Stimulated activated CD4-positive, alpha-beta T cell treated with anti-CD3 and anti-CD28 coated beads, Interleukin-1b, Interleukin-23, amount 100 ng/mL, for 1 hour (primary cell): Measurements from ENCODE around the gene TBPL2.
"Not testable (repeated sequence)": the region's sequence is repeated elsewhere in the genome, so short reads cannot be mapped to it uniquely, and the experiment has no call there.

Experiments
- DNase-seq, 2 donors: peaks; one replicate each; pipeline ENCODE4 v3.0.0-alpha.2; 2020; ENCODE audit warnings: low read depth in 2 of 2

The TBPL2 gene

DNA sequence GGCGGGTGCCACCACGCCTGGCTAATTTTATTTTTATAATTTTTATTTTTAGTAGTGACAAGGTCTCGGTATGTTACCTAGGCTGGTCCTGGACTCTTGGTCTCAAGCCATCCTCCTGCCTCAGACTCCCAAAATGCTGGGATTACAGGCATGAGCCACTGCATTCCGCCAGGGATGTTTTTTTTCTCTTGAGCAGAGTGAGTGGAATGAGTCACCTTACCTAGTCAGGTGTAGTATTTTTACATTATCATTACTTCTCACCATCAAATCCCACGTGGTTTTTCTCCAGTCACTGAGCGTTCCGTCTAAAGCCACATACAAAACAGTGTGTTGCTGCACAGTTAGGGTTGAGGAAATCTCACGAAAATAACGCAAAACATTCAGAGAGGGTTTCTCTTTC lies 870 bp upstream of the TBPL2 start:
- no peak for DNase-seq

DNA sequence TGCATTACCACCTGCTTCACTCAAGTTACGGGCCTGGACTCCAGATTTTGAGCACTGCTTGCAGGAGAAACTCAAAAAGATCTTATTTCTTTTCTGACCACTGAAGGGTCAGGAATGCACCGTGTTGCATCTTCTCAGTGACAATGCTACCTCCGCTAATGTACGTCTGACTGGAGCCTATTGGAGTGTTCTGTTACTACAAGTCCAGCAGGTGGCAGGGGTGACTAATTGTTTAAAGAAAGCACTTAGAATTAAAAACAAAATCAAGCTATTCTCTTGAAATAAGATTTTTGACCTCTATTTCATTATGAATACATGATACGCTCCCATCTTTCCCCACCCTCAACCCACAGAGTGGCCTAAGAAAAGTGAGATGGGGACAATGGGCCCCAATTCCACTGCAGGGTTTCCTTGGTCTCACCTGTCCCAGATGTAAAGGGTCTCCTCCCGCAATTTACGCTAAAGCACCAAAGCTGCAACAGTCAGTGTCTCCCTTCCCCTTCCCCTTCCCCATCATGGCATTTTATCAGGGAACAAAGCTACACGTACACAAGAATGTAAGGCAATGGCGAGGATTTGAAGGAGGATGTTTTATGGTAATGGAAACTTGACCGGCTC lies 2.2 kb downstream of the TBPL2 start:
- no peak for DNase-seq

DNA sequence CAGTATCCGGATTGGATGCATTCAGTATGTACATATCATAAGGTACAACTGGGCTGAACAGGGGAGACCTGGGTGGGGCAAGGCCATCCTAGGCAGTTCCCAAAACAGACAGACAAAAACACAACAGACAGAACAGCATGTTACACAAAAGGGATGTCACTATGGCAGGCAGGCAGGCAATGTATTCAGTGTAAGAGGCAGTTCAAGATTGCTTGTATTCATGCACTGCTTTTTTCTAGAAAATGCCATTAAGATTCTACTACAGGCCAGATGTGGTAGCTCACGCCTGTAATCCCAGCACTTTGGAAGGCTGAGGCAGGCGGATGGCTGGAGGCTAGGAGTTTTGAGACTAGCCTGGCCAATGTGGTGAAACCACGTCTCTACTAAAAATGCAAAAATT lies 3.5 kb downstream of the TBPL2 start:
- DNase-seq: no peak

DNA sequence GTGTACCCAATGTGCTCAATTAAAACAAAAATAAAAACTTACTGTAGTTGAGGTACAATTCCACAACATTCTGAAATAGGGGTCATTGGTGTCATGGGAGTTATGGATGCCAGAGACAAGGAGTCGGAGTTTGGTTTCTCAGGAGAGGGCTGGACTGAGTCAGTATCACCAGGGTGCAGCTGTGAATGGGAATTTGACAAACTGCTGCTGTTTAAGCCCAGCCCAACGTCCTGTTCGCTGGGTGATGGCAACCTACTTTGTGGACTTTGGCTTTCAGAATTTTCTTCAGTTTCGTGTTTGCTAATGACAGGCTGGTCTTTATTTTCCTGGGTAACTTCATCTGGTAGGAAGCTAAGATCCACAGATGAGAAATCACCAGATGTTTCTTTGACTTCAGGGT lies 3.9 kb downstream of the TBPL2 start:
- DNase-seq: no peak

DNA sequence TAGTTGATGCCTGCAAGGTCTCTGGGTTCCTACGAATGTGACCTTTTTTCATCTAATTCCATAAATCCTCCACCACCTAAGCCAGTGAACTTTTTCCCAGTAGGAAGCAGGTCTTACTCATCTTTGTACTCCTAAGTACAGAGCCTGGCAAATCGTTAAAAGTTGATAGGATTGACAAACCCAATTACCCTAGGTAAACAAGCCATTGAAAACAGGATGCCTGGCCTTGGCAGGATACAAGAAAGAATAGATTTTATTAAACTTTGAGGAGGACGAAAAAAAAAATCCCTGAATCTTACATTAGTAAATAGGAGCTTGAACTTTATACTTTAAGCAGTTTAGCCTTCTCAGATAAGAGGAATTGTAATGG lies 5.6 kb downstream of the TBPL2 start:
- no peak for DNase-seq

DNA sequence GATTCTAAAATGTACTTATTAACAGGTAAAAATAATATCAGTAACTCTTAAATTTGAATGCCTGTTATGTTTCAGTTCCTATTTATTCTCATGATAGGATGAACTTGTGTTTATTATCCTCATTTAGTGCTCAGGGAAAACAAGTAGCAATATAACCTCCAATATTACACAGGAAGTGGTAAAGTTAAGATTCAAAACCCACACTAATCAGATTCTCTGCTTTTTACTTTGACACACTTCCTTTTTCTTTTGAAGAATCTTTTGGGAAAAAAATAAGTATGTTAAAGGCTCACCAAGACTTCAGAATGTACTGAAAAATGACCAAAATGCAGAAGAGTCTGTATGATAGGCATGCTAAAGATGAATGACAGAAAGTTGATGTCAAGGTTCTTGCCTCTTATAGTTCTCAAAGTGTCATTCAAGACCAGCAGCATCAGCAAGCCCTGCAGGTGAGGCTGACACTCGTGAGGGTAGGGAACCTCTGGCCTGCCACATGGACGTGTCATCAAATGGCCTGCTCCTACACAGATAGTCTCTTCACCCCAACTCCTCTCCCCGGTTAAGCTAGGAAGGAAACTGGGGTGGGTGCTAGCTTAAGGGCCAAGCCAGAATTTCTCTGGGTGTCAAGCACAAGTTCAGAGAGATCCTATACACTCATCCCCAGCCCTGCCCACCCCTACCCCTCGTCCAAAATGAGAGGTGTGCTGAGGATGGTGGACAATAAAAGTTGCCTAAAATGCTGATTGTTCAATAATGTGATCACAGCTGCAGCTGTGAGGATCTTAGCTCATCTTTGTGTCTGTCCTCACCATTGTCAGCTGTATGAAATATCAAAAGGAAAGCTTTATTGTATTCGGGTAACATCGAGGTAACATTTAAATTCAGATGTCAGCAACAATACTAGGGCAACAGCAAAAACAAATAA lies 6.3 kb downstream of the TBPL2 start:
- DNase-seq: no peak

DNA sequence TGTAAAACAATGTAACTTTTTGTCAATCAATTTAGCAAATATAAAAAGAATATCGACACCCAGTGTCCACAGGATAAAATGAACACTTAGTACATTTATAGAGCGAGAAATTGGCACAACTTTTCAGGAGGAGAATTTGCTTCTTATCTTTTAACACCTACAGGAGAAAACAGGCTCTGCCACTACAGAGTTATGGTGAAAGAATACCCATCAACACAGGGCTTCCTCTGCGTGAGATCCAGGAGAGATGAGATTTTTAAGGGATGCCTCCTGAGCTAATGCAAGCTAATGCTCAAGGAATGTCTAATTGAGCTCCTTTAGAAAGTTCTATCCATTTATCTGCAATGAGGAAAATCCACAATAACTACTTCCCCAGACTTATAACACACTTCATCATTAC lies 7.8 kb downstream of the TBPL2 start:
- DNase-seq: no peak

DNA sequence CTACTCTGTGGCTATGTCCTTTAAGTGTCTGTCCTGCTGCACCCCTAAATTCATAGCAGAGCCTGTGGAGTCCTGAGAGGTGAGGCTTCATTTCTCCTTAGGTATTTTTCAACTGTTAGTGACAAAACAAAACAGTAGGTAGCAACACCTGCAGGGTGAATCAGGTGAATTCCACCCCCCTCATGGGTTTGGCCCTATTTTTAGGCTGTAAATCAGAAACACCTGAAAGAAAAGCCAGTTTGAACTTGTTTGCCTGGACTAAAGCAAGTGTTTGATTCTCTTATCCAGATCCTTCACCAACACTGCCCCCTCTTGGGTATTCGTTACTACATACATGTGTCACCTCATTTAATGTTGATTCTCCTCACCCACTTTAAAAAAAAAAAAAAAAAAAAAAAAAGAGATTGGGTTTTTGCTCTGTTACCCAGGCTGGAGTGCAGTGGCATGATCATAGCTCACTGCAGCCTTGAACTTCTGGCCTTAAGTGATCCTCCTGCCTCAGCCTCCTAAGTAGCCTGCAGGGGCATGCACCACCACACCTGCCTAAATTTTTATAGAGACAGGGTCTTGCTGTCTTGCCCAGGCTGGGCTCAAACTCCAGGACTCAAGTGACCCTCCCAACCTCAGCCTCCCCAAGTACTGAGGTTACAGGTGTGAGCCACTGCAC lies 10.3 kb downstream of the TBPL2 start:
- DNase-seq: no peak

DNA sequence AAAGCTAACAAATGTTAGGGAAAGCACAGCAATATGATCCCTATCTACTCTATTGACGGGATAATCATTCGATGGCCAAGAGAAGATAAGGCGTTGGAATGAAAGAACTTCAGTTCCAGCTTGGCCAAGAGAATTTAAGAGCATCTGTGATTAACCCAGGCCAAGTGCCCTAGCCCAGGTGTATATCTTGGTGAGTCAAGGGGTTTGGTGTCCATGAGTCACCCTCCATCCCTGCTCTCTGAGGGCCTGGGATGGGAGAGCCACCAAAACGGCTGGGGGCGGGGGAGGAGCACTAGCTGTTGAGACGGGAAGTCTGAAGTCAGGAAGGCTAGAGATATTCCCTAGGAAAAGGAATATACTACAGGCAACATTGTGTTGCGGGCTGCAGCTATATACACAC lies 13.0 kb downstream of the TBPL2 start:
- DNase-seq: no peak

DNA sequence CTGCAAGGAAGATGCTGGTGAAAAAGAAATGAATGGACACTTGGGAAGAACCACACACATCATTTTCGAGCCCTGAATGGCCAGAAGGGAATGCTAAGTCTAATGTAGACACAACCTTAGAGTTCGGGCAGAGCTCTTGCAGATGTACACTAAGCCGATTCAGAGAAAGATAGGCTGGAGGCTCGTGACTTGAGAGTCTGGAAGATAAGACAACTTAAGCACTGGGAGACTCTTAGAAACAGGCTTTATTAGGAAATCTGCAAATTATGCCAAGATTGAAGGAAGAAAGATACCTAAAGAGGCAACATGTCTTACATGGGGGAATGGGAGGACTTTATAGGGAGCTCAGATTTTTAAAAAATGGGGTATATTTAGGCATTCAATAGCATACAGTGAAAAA lies 13.5 kb downstream of the TBPL2 start:
- no peak for DNase-seq

DNA sequence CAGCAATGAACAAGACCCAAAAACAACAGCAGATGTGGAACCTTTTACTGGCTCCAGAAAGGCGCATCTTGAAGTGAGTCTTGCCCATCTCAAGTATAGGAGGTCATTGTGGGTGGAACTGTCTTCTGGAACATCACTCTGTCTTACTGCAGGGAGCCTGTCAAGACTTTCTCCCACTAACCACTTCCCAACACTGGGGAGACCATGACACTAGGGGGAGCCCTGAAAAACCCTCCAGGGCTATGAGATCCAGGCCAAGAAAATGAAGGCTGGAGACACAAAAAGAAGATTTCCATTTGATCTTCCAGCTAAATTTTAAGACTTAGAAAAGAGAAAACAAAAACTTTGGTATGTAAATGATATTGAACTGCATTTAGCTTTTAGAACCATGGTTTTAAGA lies 15.3 kb downstream of the TBPL2 start:
- DNase-seq: no peak

DNA sequence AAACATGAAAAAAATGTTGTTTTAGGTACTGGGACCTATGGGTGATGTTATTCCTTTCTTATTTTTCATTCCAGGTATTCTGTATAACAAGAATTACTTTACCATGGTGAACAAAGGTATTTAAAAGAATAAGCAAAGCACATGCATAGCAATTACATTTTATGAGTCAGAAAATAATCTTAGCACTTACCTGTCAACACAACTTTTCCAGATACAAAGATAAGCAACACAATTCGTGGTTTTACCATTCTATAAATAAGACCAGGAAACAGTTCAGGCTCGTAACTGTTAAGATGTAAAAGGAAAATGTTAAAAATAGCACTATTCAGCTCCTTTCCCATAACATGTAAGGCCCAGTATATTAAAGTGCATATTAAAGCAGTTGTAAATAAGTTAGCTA lies 16.4 kb downstream of the TBPL2 start:
- DNase-seq: no peak

DNA sequence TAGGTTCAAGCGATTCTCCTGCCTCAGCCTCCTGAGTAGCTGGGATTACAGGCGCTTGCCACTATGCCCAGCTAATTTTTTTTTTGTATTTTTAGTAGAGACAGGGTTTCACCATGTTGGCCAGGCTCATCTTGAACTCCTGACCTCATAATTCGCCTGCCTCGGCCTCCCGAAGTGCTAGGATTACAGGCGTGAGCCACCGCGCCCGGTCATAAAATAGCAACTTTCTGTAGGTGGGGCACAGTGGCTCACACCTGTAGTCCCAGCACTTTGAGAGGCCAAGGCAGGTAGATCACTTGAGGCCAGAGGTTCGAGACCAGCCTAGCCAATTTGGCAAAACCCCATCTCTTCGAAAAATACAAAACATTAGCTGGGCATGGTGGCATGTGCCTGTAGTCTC lies 18.1 kb downstream of the TBPL2 start:
- DNase-seq: not testable (repeated sequence)

DNA sequence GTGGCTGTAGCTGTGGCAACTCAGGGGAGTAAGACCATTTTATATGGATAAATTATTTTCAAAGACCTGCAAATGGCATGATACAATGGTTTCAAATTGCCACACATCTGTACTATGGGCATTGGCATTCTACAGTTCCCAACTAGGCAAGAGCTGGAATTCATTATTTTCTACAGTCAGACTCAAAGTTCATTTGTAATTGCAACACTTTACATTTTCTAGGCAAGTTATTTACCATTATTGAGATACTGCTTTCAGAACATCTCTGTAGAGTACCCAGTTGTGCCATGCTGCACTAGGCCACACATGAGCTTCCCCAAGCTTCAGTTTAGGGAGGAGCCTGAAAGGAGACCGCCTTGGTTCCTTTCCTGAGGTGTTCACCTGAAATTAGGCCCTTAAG lies 20.8 kb downstream of the TBPL2 start:
- no peak for DNase-seq

DNA sequence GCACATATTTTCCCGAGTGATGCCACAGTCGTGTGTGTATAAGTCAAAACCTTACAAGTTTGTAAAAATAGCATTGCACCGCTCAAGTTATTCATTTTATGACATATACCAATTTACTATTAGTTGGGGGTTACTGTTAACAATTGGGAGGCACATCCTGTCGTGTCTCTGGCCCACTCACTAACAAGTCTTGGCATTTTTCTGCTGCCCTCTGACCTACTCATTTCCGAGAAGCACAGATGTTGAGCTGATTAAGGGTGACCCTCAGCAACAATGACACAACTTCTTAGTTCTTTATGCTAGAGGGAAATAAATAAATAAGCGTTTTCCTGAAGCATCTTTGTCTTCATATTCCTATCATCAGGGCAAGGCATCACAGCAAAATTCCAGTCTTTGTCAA lies 22.0 kb downstream of the TBPL2 start:
- no peak for DNase-seq

DNA sequence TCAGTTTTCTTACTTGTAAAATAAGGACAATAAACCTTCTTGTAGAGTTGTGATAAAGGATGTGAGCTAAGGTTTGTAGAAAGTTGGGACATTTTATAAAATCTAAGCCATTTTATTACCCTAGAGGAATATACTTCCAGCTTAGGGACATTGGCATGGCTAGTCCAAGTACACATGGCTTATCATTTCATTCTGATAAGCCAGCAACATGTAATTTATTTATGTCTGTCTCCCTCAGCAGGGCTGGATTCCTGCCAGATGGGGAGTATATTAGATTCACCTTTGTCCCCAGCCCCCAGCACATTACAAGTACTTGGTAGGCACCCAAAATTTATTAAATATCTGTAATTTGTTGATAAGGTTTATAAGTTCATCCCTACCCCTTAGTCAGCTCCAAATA lies 22.5 kb downstream of the TBPL2 start:
- DNase-seq: no peak

DNA sequence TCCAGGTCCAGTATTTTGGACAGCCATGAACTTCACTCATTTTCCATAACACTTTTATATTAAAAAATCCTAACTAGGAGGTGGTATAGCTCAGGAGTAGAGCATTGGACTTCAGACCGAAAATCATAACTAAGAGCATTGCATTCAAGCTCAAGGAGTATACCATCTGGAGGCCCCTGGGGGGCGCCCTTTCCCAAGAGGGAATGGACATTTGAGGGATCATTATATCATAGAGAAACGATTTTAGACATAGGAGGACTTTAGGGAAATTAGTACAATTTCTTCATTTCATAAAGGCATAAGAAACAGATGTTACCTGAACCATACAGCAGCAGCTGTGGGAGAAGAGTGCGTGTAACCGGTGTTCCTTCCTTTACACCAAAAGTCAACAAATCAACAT lies 23.6 kb downstream of the TBPL2 start:
- no peak for DNase-seq

DNA sequence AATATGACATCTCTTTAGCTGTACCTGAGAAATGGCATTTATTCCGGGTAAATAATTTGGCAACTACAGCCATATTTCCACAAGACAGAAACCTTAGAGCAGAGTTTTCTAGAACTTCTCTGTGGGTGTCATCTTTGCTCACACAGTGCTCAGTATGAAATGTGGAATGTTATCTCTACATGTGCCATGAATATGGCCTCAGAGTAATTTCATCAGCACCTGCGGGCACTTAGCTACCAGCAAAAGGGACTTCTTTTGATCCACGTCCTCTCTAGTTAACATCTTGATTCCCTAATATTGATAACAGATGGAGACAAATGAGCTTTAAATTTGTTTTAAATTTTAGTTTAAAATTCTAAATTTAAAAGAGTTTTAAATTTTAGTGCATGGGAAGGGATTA lies 25.9 kb downstream of the TBPL2 start:
- DNase-seq: no peak

DNA sequence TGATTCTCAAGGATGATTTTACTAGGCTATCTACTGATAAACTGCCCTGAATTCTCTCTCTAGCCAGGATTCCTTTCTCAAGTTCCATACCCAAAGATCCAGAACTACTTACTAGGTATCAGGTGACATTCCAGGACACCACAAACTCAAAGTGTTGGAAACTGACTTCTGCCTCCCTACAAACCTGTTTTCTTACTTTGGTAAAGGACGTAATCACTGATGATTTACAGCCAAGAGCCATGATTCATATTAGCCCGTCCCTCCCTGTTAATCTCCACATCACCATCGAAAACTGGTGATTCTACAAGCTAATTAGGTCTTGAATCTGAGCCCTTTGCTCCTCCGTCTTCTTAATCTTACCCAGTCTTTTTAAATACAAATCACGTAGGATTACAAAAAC lies 27.7 kb downstream of the TBPL2 start:
- DNase-seq: no peak

DNA sequence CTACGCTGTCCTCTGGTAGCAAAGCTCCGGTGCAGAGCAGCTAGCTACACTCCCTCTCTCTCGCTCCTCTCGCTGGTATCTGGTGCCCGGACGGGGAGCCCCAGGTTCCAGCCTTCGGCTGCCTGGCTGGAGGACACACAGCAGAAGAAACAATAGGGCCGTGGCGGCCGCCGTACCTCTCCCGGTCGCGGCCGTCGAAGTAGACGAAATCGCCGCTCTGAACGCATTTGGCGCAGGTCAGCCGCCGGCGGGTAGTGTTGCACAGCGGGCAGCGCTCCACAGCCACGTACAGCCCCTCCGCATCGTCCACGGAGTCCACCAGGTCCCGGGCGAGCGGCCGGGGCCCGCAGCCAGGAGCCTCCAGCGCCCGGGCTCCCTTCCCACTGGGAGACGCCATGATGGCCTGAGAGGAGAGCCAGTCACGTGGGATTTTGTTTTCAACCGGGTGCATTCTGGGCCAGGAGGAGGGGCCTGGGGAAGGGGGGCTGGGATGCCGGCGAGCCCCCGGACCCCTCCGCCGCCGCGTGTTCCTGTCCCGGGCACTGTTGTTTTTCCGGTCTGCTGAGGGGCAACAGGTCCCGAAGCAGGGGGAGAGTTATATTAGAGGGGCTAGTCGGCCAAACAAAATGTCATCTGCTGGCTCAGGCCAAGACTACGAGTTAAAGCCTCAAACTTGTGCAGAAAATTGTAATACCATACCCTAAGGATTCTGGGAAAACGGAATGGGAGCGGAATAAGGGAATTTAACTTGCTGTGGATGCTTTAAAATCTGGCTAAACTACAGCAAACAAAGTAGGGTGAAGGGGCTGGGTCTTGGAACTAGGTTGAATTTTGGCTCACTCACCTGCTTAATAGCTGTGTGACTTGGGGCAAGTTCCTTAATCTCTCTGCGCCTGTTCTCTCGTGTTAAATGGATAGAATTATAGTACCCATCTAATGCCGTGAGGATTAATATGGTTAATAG lies 28.7 kb downstream of the TBPL2 start, which contains the start of gene ATG14:
TSS of gene ATG14 (minus strand) at position 405 of the 964 bp plus-strand sequence. CDS start at position 397, 8 bp downstream.
- DNase-seq: peak; percentile 41 to 53

DNA sequence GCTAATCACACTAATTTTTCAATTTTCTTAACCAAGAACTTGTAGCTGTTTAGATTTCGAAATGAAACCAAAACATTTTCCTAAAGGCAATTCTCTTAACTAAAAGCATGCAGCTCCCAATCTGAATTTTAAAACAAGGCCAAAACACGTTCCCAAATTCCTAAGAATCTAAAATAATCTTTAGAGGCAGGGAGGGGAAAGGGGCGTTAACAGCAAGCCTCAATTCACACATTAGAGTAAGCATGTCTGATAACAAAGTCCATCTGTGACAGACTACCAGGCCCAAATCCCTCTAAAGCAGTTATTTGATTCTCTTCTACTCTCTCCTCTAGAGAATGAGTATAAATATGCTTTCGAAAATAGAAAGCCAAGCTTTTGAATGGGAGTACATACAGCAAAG lies 29.5 kb downstream of the TBPL2 start:
- DNase-seq: no peak
